PC-3 (cell line): ENCODE measurements around the gene RASL12. TPM values are rescaled to one million over a fixed set of nuclear protein-coding genes. Genes with fewer than 3 reads are reported as not detected.

Experiments used
- ATAC-seq: fragments of 200-7000 bp; cut with Tn5 transposase; 2 replicates; pipeline ENCODE4 v1.9.1; 2020; ENCODE audit warnings: mild to moderate bottlenecking, moderate library complexity
- BruUV-seq: library from RNA; stranded (reverse); fragments of 400-500 nt; replicated peaks from 2 replicates; lab custom pipeline; 2021; lab: Mats Ljungman, UMichigan
- CTCF ChIA-PET: fragments of 300-600 bp; sonication (Branson Sonifier 250); formaldehyde crosslinking; loops from one replicate; lab custom pipeline; 2022; ENCODE audit warnings: antibody characterized with exemption; lab: Charles Lee
- POLR2A ChIA-PET: fragments of 300-600 bp; sonication (Branson Sonifier 250); formaldehyde crosslinking; loops from one replicate; lab custom pipeline; 2022; ENCODE audit warnings: antibody characterized with exemption; ENCODE audit not compliant: unreplicated experiment; lab: Charles Lee
- DNase-seq: peaks from one replicate; pipeline ENCODE4 v3.0.0-alpha.2; 2015
- H2AFZ ChIP-seq: fragments of 300-600 bp; sonication (generic); 2 replicates; pipeline ENCODE4 v1.6.0; 2016; ENCODE audit warnings: antibody characterized with exemption, low read length
- H3F3A ChIP-seq: fragments of 300-600 bp; sonication (generic); one replicate; pipeline ENCODE4 v1.6.0; 2017; ENCODE audit warnings: antibody characterized with exemption, low read length, control low read depth, mild to moderate bottlenecking; ENCODE audit not compliant: unreplicated experiment
- H3K27ac ChIP-seq: fragments of 300-600 bp; sonication (generic); 2 replicates; pipeline ENCODE4 v1.5.1; 2016; ENCODE audit warnings: mild to moderate bottlenecking, low read length
- H3K27me3 ChIP-seq: fragments of 300-600 bp; sonication (generic); 2 replicates; pipeline ENCODE4 v1.6.1; 2016; ENCODE audit warnings: low read length, mixed read lengths
- H3K36me3 ChIP-seq: fragments of 300-600 bp; sonication (generic); 2 replicates; pipeline ENCODE4 v1.6.1; 2016; ENCODE audit warnings: low read depth, mixed run types, low read length, mixed read lengths
- H3K4me1 ChIP-seq: fragments of 300-600 bp; sonication (generic); 2 replicates; pipeline ENCODE4 v1.5.1; 2016; ENCODE audit warnings: low read length; ENCODE audit not compliant: insufficient read depth
- H3K4me2 ChIP-seq: fragments of 300-600 bp; sonication (generic); 2 replicates; pipeline ENCODE4 v1.6.0; 2016; ENCODE audit warnings: low read length
- H3K4me3 ChIP-seq: fragments of 300-600 bp; sonication (generic); 2 replicates; pipeline ENCODE4 v1.5.1; 2016; ENCODE audit warnings: mild to moderate bottlenecking, low read length, mixed read lengths
- H3K79me2 ChIP-seq: fragments of 300-600 bp; sonication (generic); 2 replicates; pipeline ENCODE4 v1.6.1; 2017; ENCODE audit warnings: low read length, mixed read lengths
- H3K9ac ChIP-seq: fragments of 300-600 bp; sonication (generic); 2 replicates; pipeline ENCODE4 v1.6.0; 2016; ENCODE audit warnings: mild to moderate bottlenecking, low read length
- H3K9me2 ChIP-seq: fragments of 300-600 bp; sonication (generic); replicated peaks from 2 replicates; pipeline ENCODE4 v1.6.1; 2016; ENCODE audit warnings: mixed run types, low read length, mixed read lengths
- H3K9me3 ChIP-seq: fragments of 300-600 bp; sonication (generic); 2 replicates; pipeline ENCODE4 v1.6.1; 2016; ENCODE audit warnings: low read length, mixed read lengths
- H4K20me1 ChIP-seq: fragments of 300-600 bp; sonication (generic); 2 replicates; pipeline ENCODE4 v1.6.1; 2016; ENCODE audit warnings: low read length, mixed read lengths
- EZH2 ChIP-seq: fragments of 300-600 bp; sonication (generic); IDR thresholded peaks from one replicate; pipeline ENCODE4 v1.6.1; 2017; ENCODE audit warnings: antibody characterized with exemption, mild to moderate bottlenecking, low read length; ENCODE audit not compliant: unreplicated experiment
- EZH2phosphoT487 ChIP-seq: fragments of 300-600 bp; sonication (generic); IDR thresholded peaks from 2 replicates; pipeline ENCODE4 v1.6.1; 2018; ENCODE audit warnings: mild to moderate bottlenecking, antibody characterized with exemption, low read length, borderline replicate concordance
- intact Hi-C: fragments of 100-400 bp; cut with micrococcal nuclease; formaldehyde crosslinking; loops from 2 replicates; pipeline ENCODE4 v1.9.0; 2023
- total RNA-seq: library from RNA; depleted of rRNA; stranded (reverse); fragments of >200 nt; gene quantifications from 2 replicates; pipeline ENCODE4 v1.2.3, GENCODE V29; 2014
- TF ChIP-seq, protein P1 (sequence below): fragments of 300-600 bp; sonication (generic); conservative IDR thresholded peaks from 2 replicates; pipeline ENCODE4 v1.5.1; 2017; ENCODE audit warnings: antibody characterized with exemption, low read depth, mild to moderate bottlenecking, low read length

The RASL12 gene
- total RNA-seq, 1 experiment from 2014 or later: not detected

DNA sequence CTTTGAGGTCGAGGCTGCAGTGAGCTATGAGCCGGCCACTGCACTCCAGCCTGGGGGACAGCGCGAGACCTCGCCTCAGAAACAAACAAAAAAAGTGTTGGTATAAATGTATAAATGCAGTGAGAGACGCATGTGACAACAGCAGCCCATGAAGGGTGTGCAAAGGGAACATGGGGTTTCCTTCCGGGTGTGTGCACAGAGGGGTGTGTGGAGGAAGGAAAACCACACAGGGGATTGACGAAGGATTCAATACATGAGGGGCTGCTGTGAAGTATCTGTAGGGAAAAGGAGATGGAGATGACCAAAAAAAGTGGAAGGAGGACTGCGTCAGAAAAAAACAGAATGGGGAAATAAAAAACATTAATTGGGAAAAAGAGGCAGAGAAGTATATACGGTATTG lies 39.5 kb downstream of the RASL12 start:
- Histone ChIP-seq H3K9me3 (no peaks in the 10 kb centered on the region), H3K36me3 (peaks cover 4% of the 10 kb centered on the region; the same call in 1 of the 2 replicates), H3K79me2 (peaks cover 20% of the 10 kb centered on the region), H3K9me2 (no peaks in the 10 kb centered on the region), H2AFZ (no peak overlapping the region), H3K27ac (no peak overlapping the region), H3K4me1 (peaks cover 11% of the 10 kb centered on the region; the same call in 1 of the 2 replicates), H3K4me3 (peak overlapping the region; percentile 91), H3K27me3 (no peaks in the 10 kb centered on the region), H3K4me2 (peak overlapping the region; percentile 82), H3F3A (no peaks in the 10 kb centered on the region), H4K20me1 (no peaks in the 10 kb centered on the region), H3K9ac (peak overlapping the region; percentile 85)
- DNase-seq (no peak), ATAC-seq (no peak)
- TSS peak; percentile 42 for BruUV-seq
- ChIA-PET CTCF (no interaction called here), POLR2A (no interaction called here)
- TF ChIP-seq, protein P1, sequence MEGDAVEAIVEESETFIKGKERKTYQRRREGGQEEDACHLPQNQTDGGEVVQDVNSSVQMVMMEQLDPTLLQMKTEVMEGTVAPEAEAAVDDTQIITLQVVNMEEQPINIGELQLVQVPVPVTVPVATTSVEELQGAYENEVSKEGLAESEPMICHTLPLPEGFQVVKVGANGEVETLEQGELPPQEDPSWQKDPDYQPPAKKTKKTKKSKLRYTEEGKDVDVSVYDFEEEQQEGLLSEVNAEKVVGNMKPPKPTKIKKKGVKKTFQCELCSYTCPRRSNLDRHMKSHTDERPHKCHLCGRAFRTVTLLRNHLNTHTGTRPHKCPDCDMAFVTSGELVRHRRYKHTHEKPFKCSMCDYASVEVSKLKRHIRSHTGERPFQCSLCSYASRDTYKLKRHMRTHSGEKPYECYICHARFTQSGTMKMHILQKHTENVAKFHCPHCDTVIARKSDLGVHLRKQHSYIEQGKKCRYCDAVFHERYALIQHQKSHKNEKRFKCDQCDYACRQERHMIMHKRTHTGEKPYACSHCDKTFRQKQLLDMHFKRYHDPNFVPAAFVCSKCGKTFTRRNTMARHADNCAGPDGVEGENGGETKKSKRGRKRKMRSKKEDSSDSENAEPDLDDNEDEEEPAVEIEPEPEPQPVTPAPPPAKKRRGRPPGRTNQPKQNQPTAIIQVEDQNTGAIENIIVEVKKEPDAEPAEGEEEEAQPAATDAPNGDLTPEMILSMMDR: no peak
- TF ChIP-seq EZH2phosphoT487 (no peak), EZH2 (no peak)
- intact Hi-C loops: loop anchor here (5.0 kb wide), 1 partner anchor 41 kb away; the partner anchor contains the start of gene SPG21

DNA sequence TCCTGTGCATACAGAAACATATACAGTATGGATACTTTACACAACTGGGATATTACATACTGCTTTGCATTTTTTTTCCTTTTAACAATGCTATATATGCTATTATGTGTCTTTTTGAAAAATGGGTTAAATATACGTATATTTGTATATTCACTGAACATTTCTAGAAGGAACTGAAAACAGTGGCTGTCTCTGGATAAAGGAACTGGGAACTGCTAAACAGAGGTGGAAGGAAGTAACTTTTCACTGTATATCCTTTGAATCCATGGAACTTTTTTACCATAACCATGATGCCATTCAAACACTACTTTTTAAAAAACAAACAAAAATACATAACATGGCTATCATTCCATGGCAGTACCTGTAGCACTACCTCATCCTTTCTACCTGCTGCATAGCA lies 40.2 kb downstream of the RASL12 start:
- Histone ChIP-seq H3K9me3 (no peaks in the 10 kb centered on the region), H3K27ac (no peak overlapping the region), H3K4me1 (peaks cover 8% of the 10 kb centered on the region; the same call in 1 of the 2 replicates), H3K9ac (no peak overlapping the region), H3F3A (no peaks in the 10 kb centered on the region), H3K4me2 (peak overlapping the region; percentile 82), H3K79me2 (peaks cover 20% of the 10 kb centered on the region), H3K36me3 (peaks cover 4% of the 10 kb centered on the region; the same call in 1 of the 2 replicates), H3K9me2 (no peaks in the 10 kb centered on the region), H2AFZ (no peak overlapping the region), H3K4me3 (no peak overlapping the region), H3K27me3 (no peaks in the 10 kb centered on the region), H4K20me1 (no peaks in the 10 kb centered on the region)
- no TSS peak for BruUV-seq
- ATAC-seq (no peak), DNase-seq (no peak)
- intact Hi-C loops: loop anchor here (5.0 kb wide), 1 partner anchor 40 kb away; the partner anchor contains the start of gene SPG21
- CTCF ChIA-PET: no interaction called here
- POLR2A ChIA-PET: no interaction called here
- no peak for TF ChIP-seq EZH2phosphoT487
- TF ChIP-seq, protein P1: no peak
- TF ChIP-seq EZH2: no peak

DNA sequence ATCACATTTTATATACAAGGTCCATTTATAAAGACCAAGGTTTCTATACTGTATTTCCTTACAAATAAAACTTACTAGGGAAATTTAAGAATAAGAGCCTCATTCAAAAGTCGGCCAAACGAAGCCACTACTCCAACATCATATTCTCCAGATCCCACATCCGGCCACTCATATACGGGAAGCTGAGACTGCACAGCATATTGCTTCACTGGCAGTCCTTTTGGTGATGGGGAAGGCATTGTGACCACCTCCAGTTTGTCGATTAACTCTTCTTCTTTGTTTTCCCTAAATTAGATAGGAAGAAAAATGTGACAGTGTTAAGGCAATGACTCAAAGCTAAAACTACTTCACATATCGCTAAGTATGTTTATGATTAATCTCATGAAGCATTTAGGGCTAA lies 41.0 kb downstream of the RASL12 start:
- intact Hi-C loops: loop anchor here (5.0 kb wide), 1 partner anchor 39 kb away; the partner anchor contains the start of gene SPG21
- TF ChIP-seq, protein P1: no peak
- ChIA-PET POLR2A (no interaction called here), CTCF (no interaction called here)
- no peaks in the 10 kb centered on the region for H3K9me2 ChIP-seq
- no peak overlapping the region for H3K27ac ChIP-seq
- H4K20me1 ChIP-seq: no peaks in the 10 kb centered on the region
- peaks cover 8% of the 10 kb centered on the region; the same call in 1 of the 2 replicates for H3K4me1 ChIP-seq
- no peak overlapping the region for H3K4me3 ChIP-seq
- H3K79me2 ChIP-seq: peaks cover 20% of the 10 kb centered on the region
- H2AFZ ChIP-seq: no peak overlapping the region
- ATAC-seq (no peak), DNase-seq (no peak)
- H3K9me3 ChIP-seq: no peaks in the 10 kb centered on the region
- H3F3A ChIP-seq: no peaks in the 10 kb centered on the region
- no peak overlapping the region for H3K4me2 ChIP-seq
- no peaks in the 10 kb centered on the region for H3K27me3 ChIP-seq
- peaks cover 4% of the 10 kb centered on the region; the same call in 1 of the 2 replicates for H3K36me3 ChIP-seq
- BruUV-seq: no TSS peak
- H3K9ac ChIP-seq: no peak overlapping the region
